Mesendoderm (in vitro differentiated cells): ENCODE data around the gene CALN1.

ENCODE experiments used
- DNase-seq: peaks from one replicate; pipeline ENCODE4 v3.0.0; 2013
- H2AK5ac ChIP-seq: 2 replicates; pipeline ENCODE4 v1.6.1; 2013; ENCODE audit warnings: low read length, inconsistent platforms
- H2BK120ac ChIP-seq: 2 replicates; pipeline ENCODE4 v1.6.1; 2013; ENCODE audit warnings: low read depth, mild to moderate bottlenecking, low read length, moderate library complexity, mixed read lengths
- H2BK15ac ChIP-seq: replicated peaks from 2 replicates; pipeline ENCODE4 v1.6.1; 2013; ENCODE audit warnings: low read depth, mild to moderate bottlenecking, moderate library complexity
- H2BK5ac ChIP-seq: 2 replicates; pipeline ENCODE4 v1.6.1; 2013; ENCODE audit warnings: low read length, inconsistent platforms
- H3K18ac ChIP-seq: 2 replicates; pipeline ENCODE4 v1.6.1; 2013; ENCODE audit warnings: mild to moderate bottlenecking, low read length, mixed read lengths
- H3K23ac ChIP-seq: one replicate; pipeline ENCODE4 v1.6.1; 2013; ENCODE audit warnings: low read length
- H3K27ac ChIP-seq: 2 replicates; pipeline ENCODE4 v1.5.1; 2013; ENCODE audit warnings: low read depth, mild to moderate bottlenecking, inconsistent platforms, low read length, moderate library complexity
- H3K27me3 ChIP-seq: 2 replicates; pipeline ENCODE4 v1.6.1; 2013; ENCODE audit warnings: low read length, control low read depth, mild to moderate bottlenecking, inconsistent platforms; ENCODE audit not compliant: insufficient read depth, poor library complexity
- H3K36me3 ChIP-seq: 2 replicates; pipeline ENCODE4 v1.6.1; 2013; ENCODE audit warnings: low read length, inconsistent platforms; ENCODE audit not compliant: control insufficient read depth, insufficient read depth
- H3K4ac ChIP-seq: one replicate; pipeline ENCODE4 v1.6.1; 2013; ENCODE audit warnings: low read depth, mild to moderate bottlenecking, low read length, moderate library complexity
- H3K4me1 ChIP-seq: 2 replicates; pipeline ENCODE4 v1.6.1; 2013; ENCODE audit warnings: low read depth, low read length, inconsistent platforms; ENCODE audit not compliant: control insufficient read depth
- H3K4me2 ChIP-seq: 2 replicates; pipeline ENCODE4 v1.6.1; 2013; ENCODE audit warnings: low read length
- H3K4me3 ChIP-seq: 2 replicates; pipeline ENCODE4 v1.5.1; 2013; ENCODE audit warnings: mild to moderate bottlenecking, low read length
- H3K56ac ChIP-seq: one replicate; pipeline ENCODE4 v1.6.1; 2013; ENCODE audit warnings: low read length
- H3K79me1 ChIP-seq: 2 replicates; pipeline ENCODE4 v1.6.1; 2013; ENCODE audit warnings: low read length, inconsistent platforms
- H3K79me2 ChIP-seq: 2 replicates; pipeline ENCODE4 v1.6.1; 2013; ENCODE audit warnings: mild to moderate bottlenecking, low read length; ENCODE audit not compliant: control insufficient read depth, insufficient read depth
- H3K9ac ChIP-seq: 2 replicates; pipeline ENCODE4 v1.6.1; 2013; ENCODE audit warnings: low read length, inconsistent platforms
- H4K5ac ChIP-seq: one replicate; pipeline ENCODE4 v1.6.1; 2013; ENCODE audit warnings: low read length
- H4K8ac ChIP-seq: one replicate; pipeline ENCODE4 v1.6.1; 2013; ENCODE audit warnings: low read depth, mild to moderate bottlenecking, control low read depth, low read length, moderate library complexity
- WGBS: extraction: QIAGEN DNeasy Blood & Tissue Kit; methylation state at CpG from one replicate; pipeline ENCODE4 v1.1.7; 2013; ENCODE audit warnings: low lambda C conversion rate, missing lambda C conversion rate; ENCODE audit not compliant: insufficient coverage; ENCODE audit errors: extremely low coverage; 5-methylcytosine and 5-hydroxymethylcytosine counted together

CALN1 gene

GRCh38 chr7:71776726-71777125, 635.4 kb downstream of the CALN1 start:
- Histone ChIP-seq H3K4me3 (no peak overlapping the region), H4K5ac (no peak overlapping the region), H3K56ac (no peak overlapping the region), H2BK15ac (no peak overlapping the region), H2BK120ac (no peak overlapping the region), H3K4me2 (no peak overlapping the region), H3K4me1 (no peaks in the 10 kb centered on the region), H3K18ac (no peak overlapping the region), H2AK5ac (no peak overlapping the region), H3K27ac (no peak overlapping the region), H2BK5ac (no peak overlapping the region), H3K4ac (no peak overlapping the region), H3K79me2 (no peaks in the 10 kb centered on the region), H3K79me1 (no peaks in the 10 kb centered on the region), H3K36me3 (no peaks in the 10 kb centered on the region), H3K23ac (no peak overlapping the region), H3K27me3 (no peaks in the 10 kb centered on the region), H4K8ac (no peak overlapping the region), H3K9ac (no peak overlapping the region)
- no peak for DNase-seq
- WGBS, result no CpG with 5 or more reads among the region's 9 CpGs

DNA sequence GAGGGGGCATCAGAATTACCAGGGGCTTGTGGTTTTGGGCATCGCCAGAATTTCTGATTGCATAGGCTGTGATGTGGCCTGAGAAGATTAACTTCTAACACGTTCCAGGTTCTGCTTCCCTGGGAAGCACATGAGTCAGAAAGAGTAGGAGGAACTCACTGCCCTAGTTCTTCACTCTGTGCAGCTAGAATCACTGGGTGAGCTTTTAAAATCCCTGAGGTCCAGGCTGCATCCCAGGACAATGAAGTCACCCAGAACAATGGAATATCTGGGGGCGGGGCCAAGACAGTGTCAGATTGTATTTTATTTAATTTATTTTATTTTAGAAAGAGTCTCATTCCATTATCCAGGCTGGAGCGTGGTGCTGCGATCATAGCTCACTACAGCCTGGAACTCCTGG, 636.5 kb downstream of the CALN1 start:
- H2AK5ac ChIP-seq, result no peak overlapping the region
- H3K4me1 ChIP-seq, result no peaks in the 10 kb centered on the region
- H3K9ac ChIP-seq, result no peak overlapping the region
- no peak overlapping the region for H3K56ac ChIP-seq
- H3K79me1 ChIP-seq, result no peaks in the 10 kb centered on the region
- no peak overlapping the region for H4K5ac ChIP-seq
- no CpG with 5 or more reads among the region's 5 CpGs for WGBS
- H3K23ac ChIP-seq, result no peak overlapping the region
- H2BK5ac ChIP-seq, result no peak overlapping the region
- no peak overlapping the region for H3K4me2 ChIP-seq
- H3K4me3 ChIP-seq, result no peak overlapping the region
- H3K79me2 ChIP-seq, result no peaks in the 10 kb centered on the region
- H4K8ac ChIP-seq, result no peak overlapping the region
- H3K4ac ChIP-seq, result no peak overlapping the region
- H3K27ac ChIP-seq, result no peak overlapping the region
- no peaks in the 10 kb centered on the region for H3K27me3 ChIP-seq
- DNase-seq, result no peak
- no peak overlapping the region for H2BK120ac ChIP-seq
- H2BK15ac ChIP-seq, result no peak overlapping the region
- H3K36me3 ChIP-seq, result no peaks in the 10 kb centered on the region
- H3K18ac ChIP-seq, result no peak overlapping the region

GRCh38 chr7:71772779-71773178, 639.4 kb downstream of the CALN1 start:
- Histone ChIP-seq H3K79me1 (no peaks in the 10 kb centered on the region), H3K4me3 (no peak overlapping the region), H2AK5ac (no peak overlapping the region), H3K27me3 (no peaks in the 10 kb centered on the region), H2BK120ac (no peak overlapping the region), H3K36me3 (no peaks in the 10 kb centered on the region), H2BK15ac (no peak overlapping the region), H4K5ac (no peak overlapping the region), H2BK5ac (no peak overlapping the region), H4K8ac (no peak overlapping the region), H3K4me2 (no peak overlapping the region), H3K18ac (no peak overlapping the region), H3K9ac (no peak overlapping the region), H3K23ac (no peak overlapping the region), H3K56ac (no peak overlapping the region), H3K79me2 (no peaks in the 10 kb centered on the region), H3K4ac (no peak overlapping the region), H3K4me1 (no peaks in the 10 kb centered on the region), H3K27ac (no peak overlapping the region)
- no CpG with 5 or more reads among the region's 3 CpGs for WGBS
- DNase-seq, result no peak

DNA sequence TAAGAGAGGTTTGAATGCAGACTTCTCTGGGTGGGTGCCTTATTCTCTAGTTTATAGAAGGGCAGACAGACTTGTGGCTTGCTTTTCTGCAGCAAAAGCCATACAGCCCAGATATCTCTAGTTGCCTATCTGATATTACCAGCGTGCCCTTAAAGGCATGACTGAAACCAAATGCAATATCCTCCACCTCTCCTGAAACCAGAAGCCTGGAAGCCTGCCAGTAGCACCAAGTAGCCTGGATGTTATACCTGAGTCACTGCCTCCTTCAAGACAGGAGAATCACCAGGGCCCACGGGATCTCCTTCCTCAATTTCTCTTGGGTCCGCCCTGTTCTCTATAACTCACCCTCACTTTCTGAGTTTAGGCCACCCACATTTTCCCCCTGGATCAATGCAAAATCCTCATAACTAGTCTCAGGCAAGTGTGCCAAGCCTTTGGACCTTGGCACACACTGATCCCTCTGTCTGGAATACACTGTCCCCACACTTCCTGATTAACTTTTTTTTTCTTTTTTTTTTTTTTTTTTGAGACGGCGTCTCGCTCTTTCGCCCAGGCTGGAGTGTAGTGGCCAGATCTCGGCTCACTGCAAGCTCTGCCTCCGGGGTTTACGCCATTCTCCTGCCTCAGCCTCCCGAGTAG, 641.8 kb downstream of the CALN1 start:
- Histone ChIP-seq H3K23ac (no peak overlapping the region), H3K79me1 (no peaks in the 10 kb centered on the region), H3K4me3 (no peak overlapping the region), H2BK120ac (no peak overlapping the region), H2AK5ac (no peak overlapping the region), H2BK15ac (no peak overlapping the region), H3K56ac (no peak overlapping the region), H3K4me2 (no peak overlapping the region), H3K4ac (no peak overlapping the region), H3K18ac (no peak overlapping the region), H3K9ac (no peak overlapping the region), H2BK5ac (no peak overlapping the region), H3K4me1 (no peaks in the 10 kb centered on the region), H4K8ac (no peak overlapping the region), H3K79me2 (no peaks in the 10 kb centered on the region), H3K27me3 (no peaks in the 10 kb centered on the region), H3K36me3 (no peaks in the 10 kb centered on the region), H3K27ac (no peak overlapping the region), H4K5ac (no peak overlapping the region)
- no CpG with 5 or more reads among the region's 11 CpGs for WGBS
- DNase-seq, result no peak

DNA sequence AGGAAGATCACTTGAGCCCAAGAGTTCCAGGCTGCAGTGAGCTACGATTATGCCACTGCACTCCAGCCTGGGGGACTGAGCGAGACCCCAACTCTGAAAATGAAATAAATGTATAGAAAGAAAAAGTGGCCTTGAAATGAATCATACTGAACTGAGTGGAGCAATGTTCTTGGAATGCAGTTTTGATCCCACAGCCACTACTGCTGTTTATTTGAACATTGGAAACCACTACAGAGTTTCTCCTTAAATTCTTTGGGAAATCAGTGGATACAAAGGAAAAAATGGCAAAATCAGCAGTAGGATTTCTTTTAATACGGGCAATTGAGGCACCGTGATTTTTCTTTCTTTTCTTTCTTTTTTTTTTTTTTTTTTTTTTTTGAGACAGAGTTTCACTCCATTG, 642.8 kb downstream of the CALN1 start:
- Histone ChIP-seq H3K23ac (no peak overlapping the region), H2BK15ac (no peak overlapping the region), H4K5ac (no peak overlapping the region), H3K4me3 (no peak overlapping the region), H3K27ac (no peak overlapping the region), H3K56ac (no peak overlapping the region), H3K27me3 (no peaks in the 10 kb centered on the region), H3K18ac (no peak overlapping the region), H2BK120ac (no peak overlapping the region), H3K4ac (no peak overlapping the region), H3K4me2 (no peak overlapping the region), H3K79me2 (no peaks in the 10 kb centered on the region), H3K79me1 (no peaks in the 10 kb centered on the region), H2BK5ac (no peak overlapping the region), H3K4me1 (no peaks in the 10 kb centered on the region), H2AK5ac (no peak overlapping the region), H4K8ac (no peak overlapping the region), H3K9ac (no peak overlapping the region), H3K36me3 (no peaks in the 10 kb centered on the region)
- no CpG with 5 or more reads among the region's 4 CpGs for WGBS
- no peak for DNase-seq

GRCh38 chr7:71768450-71768849, 643.7 kb downstream of the CALN1 start:
- Histone ChIP-seq H4K8ac (no peak overlapping the region), H2AK5ac (no peak overlapping the region)
- DNase-seq, result no peak

More at GRCh38 chr7:71768450-71768849, 643.7 kb downstream of the CALN1 start:
- Histone ChIP-seq H3K27ac (no peak overlapping the region), H3K4me2 (no peak overlapping the region), H3K4me3 (no peak overlapping the region), H2BK15ac (no peak overlapping the region), H3K9ac (no peak overlapping the region), H4K5ac (no peak overlapping the region), H3K23ac (no peak overlapping the region), H3K27me3 (no peaks in the 10 kb centered on the region), H2BK5ac (no peak overlapping the region), H3K4ac (no peak overlapping the region), H2BK120ac (no peak overlapping the region), H3K79me2 (no peaks in the 10 kb centered on the region), H3K36me3 (no peaks in the 10 kb centered on the region), H3K4me1 (no peaks in the 10 kb centered on the region), H3K56ac (no peak overlapping the region), H3K79me1 (no peaks in the 10 kb centered on the region), H3K18ac (no peak overlapping the region)
- WGBS, result no CpG with 5 or more reads among the region's 2 CpGs
